Measurements from ENCODE around the gene EFHB. TPM values are rescaled to one million over a fixed set of nuclear protein-coding genes. Genes with fewer than 3 reads are reported as not detected.
A peak's percentile ranks its signal among the peaks of the same experiment; 100 is the strongest.

Gene EFHB
- polyA plus RNA-seq, 2 of the 4 experiments (the other 2 are of a cell fraction), result 2.1 to 2.7 TPM

DNA sequence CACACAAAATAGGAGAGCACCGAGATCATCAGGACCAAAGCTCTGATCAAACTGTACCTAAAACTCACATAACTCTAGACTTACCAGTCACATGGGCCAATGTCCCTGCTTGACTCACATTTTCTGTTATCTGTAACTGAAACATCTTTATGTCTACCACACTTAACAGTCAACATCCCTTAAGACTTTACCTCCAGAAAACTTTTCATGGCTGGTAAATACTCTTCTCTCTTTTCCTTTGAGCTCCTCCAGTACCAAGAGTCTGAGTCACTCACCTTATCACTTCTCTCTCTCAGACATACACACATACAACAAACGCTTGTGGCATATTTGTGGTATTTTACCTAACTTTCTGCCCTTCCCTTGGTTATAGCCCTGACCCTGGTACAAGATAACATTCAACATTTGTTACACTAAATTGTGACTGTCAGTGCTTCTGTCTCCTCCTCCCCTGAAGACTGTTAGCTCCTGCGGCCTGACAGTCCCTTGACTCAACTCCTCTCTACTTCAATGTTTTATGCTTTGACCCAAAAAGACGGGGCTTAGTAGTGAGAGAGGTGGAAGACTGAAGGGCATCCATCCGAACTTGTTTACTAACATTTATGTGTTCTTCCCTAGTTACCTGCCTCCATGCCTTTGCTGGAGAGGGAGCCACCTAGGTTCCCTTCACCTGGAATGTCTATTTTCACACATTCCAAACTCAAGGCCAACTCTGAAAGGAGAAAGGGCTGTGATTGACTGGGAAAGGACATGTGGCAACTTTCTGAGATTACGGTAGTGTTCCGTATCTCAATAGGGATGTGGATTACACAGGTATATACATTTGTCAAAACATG lies 3.7 kb upstream of the EFHB start:
- Histone ChIP-seq H3K9me3 (no peaks in the 10 kb centered on the region), H3K4me3 (no peak overlapping the region), H3K27ac (0 out of 6 replicates have a peak overlapping the region, but pooled peaks of 1 of the 2 experiments have one; percentile 37), H3K4me2 (0 out of 3 replicates have a peak overlapping the region, but pooled peaks have one; percentile 3), H3K4me1 (peaks cover 12% of the 10 kb centered on the region; the same call in 1 of the 3 replicates)
- CTCF ChIA-PET, result interaction anchor here (1.0 kb wide), 1 partner anchor 71 kb away, joined by 4 read pairs; no protein-coding TSS in a partner anchor
- ATAC-seq (peak; percentile 49 to 59; a peak in 5 of 6 replicates), DNase-seq (ENCODE audit: low read depth in 1 of 2, low spot score in 1 of 2) (no peak), FAIRE-seq (no peak)
- 48% methylated on average over 7 of the region's 7 CpGs for WGBS (ENCODE audit: missing lambda C conversion rate)
- TF ChIP-seq NFE2L2 (conservative IDR thresholded peaks at IDR 0.05; ENCODE audit: low read length) (no peak), PHF8 (IDR thresholded peaks at IDR 0.05; ENCODE audit: borderline replicate concordance, low read depth) (no peak), NPAS2 (CRISPR knock-in tag; IDR thresholded peaks at IDR 0.05; ENCODE audit: borderline replicate concordance) (no peak), FOSL2 (IDR thresholded peaks at IDR 0.05) (no peak), FOSL2 (CRISPR knock-in tag; IDR thresholded peaks at IDR 0.05) (no peak), HDAC2 (IDR thresholded peaks at IDR 0.05) (no peak), HOXB13 (CRISPR knock-in tag; IDR thresholded peaks at IDR 0.05; ENCODE audit: low read depth) (no peak)
- TF ChIP-seq, protein P1, sequence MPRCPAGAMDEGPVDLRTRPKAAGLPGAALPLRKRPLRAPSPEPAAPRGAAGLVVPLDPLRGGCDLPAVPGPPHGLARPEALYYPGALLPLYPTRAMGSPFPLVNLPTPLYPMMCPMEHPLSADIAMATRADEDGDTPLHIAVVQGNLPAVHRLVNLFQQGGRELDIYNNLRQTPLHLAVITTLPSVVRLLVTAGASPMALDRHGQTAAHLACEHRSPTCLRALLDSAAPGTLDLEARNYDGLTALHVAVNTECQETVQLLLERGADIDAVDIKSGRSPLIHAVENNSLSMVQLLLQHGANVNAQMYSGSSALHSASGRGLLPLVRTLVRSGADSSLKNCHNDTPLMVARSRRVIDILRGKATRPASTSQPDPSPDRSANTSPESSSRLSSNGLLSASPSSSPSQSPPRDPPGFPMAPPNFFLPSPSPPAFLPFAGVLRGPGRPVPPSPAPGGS (IDR thresholded peaks at IDR 0.05), result no peak
- TF ChIP-seq, protein P2, sequence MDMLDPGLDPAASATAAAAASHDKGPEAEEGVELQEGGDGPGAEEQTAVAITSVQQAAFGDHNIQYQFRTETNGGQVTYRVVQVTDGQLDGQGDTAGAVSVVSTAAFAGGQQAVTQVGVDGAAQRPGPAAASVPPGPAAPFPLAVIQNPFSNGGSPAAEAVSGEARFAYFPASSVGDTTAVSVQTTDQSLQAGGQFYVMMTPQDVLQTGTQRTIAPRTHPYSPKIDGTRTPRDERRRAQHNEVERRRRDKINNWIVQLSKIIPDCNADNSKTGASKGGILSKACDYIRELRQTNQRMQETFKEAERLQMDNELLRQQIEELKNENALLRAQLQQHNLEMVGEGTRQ (IDR thresholded peaks at IDR 0.05), result no peak
- TF ChIP-seq, protein P3, sequence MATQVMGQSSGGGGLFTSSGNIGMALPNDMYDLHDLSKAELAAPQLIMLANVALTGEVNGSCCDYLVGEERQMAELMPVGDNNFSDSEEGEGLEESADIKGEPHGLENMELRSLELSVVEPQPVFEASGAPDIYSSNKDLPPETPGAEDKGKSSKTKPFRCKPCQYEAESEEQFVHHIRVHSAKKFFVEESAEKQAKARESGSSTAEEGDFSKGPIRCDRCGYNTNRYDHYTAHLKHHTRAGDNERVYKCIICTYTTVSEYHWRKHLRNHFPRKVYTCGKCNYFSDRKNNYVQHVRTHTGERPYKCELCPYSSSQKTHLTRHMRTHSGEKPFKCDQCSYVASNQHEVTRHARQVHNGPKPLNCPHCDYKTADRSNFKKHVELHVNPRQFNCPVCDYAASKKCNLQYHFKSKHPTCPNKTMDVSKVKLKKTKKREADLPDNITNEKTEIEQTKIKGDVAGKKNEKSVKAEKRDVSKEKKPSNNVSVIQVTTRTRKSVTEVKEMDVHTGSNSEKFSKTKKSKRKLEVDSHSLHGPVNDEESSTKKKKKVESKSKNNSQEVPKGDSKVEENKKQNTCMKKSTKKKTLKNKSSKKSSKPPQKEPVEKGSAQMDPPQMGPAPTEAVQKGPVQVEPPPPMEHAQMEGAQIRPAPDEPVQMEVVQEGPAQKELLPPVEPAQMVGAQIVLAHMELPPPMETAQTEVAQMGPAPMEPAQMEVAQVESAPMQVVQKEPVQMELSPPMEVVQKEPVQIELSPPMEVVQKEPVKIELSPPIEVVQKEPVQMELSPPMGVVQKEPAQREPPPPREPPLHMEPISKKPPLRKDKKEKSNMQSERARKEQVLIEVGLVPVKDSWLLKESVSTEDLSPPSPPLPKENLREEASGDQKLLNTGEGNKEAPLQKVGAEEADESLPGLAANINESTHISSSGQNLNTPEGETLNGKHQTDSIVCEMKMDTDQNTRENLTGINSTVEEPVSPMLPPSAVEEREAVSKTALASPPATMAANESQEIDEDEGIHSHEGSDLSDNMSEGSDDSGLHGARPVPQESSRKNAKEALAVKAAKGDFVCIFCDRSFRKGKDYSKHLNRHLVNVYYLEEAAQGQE (IDR thresholded peaks at IDR 0.05), result no peak
- POLR2A ChIA-PET, result interaction anchor here (1.2 kb wide), 2 partner anchors 8 to 48 kb away, joined by 4 to 5 read pairs; no protein-coding TSS in a partner anchor

DNA sequence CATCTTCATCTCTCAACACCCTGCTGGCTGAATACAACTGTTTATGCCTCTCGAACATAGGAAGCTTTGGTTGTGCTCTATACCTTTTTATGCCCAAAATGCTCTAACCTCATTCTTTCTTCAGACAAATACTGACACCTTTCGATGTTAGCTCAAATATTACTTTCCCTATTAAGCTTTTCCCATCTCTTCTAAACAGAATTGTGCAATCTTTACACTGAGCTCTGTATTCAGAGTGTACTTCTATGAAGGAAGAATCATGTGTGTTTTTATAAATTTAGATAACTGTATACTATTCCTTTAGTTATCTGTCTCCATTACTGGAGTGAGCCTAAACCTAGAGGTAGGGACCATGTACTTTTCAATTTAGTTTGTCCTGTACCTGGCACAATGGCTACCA lies 1.6 kb downstream of the EFHB start:
- no peak for DNase-seq (ENCODE audit: low read depth in 1 of 2, low spot score in 1 of 2)
- H3K27ac ChIP-seq, result 0 out of 6 replicates have a peak overlapping the region, but pooled peaks of 1 of the 2 experiments have one; percentile 23
- ChIA-PET CTCF (interaction anchor here (0.9 kb wide), 1 partner anchor 46 kb away, joined by 4 read pairs; no protein-coding TSS in a partner anchor), POLR2A (no interaction called here)
- 69% methylated on average over 2 of the region's 2 CpGs for WGBS (ENCODE audit: missing lambda C conversion rate)
- TF ChIP-seq JUN (IDR thresholded peaks at IDR 0.05) (no peak), CEBPB (IDR thresholded peaks at IDR 0.05) (peak in 1 of 2 experiments; percentile 49; a peak in 3 of 4 replicates)
- no peak overlapping the region for H3K4me3 ChIP-seq
- FAIRE-seq, result no peak
- H3K9me3 ChIP-seq, result no peaks in the 10 kb centered on the region
- ATAC-seq, result no peak
- no peak overlapping the region for H3K4me2 ChIP-seq
- H3K4me1 ChIP-seq, result peaks cover 14% of the 10 kb centered on the region; the same call in 2 of the 3 replicates

DNA sequence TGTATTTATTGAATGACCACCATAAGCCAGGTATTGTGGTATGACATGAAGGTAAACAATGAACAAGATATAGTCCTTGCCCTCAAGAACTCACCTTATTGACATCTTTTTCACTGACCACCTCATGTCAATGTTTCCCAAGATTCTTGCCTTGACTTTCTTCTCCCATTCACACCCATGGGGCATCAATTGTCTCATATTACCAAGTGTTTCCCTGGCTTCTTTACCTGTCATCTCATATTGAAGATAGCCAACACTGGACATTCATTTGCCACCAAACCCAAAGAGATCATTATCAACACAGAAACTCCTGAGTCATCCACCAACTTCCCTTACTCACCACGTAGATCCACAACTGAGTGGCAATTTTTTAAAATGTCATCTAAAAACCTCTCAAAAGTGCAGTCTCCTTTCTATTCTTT lies 2.2 kb downstream of the EFHB start:
- H3K9me3 ChIP-seq, result no peaks in the 10 kb centered on the region
- H3K4me3 ChIP-seq, result no peak overlapping the region
- ChIA-PET POLR2A (no interaction called here), CTCF (interaction anchor here (0.9 kb wide), 1 partner anchor 46 kb away, joined by 4 read pairs; no protein-coding TSS in a partner anchor)
- ATAC-seq, result 0 out of 6 replicates have a peak, but pooled peaks of 1 of the 2 experiments have one; percentile 43
- H3K4me1 ChIP-seq, result peaks cover 12% of the 10 kb centered on the region; the same call in 2 of the 3 replicates
- peak overlapping the region in 1 of 2 experiments; percentile 23; a peak in 1 of 6 replicates for H3K27ac ChIP-seq
- WGBS (ENCODE audit: missing lambda C conversion rate), result 11% methylated on average over 1 of the region's 1 CpG
- no peak overlapping the region; the same call in 2 of the 3 replicates for H3K4me2 ChIP-seq
- FAIRE-seq, result peak; percentile 13
- DNase-seq (ENCODE audit: low read depth in 1 of 2, low spot score in 1 of 2), result peak in 1 of 2 experiments; percentile 10
- no peak for TF ChIP-seq MAZ (IDR thresholded peaks at IDR 0.05; ENCODE audit: borderline replicate concordance, low read depth, low read length)
- peak; percentile 57 for TF ChIP-seq MAFK (IDR thresholded peaks at IDR 0.05; ENCODE audit: partially characterized antibody)
- no peak for TF ChIP-seq CBX8 (IDR thresholded peaks at IDR 0.05)
- TF ChIP-seq NR3C1 (IDR thresholded peaks at IDR 0.05), result no peak
- TF ChIP-seq FOSL2 (IDR thresholded peaks at IDR 0.05), result no peak
- TF ChIP-seq FOSL2 (CRISPR knock-in tag; IDR thresholded peaks at IDR 0.05), result peak; percentile 31; the same call in 1 of the 2 replicates
- TF ChIP-seq, protein P3 (IDR thresholded peaks at IDR 0.05), result no peak
- TF ChIP-seq CBX2 (IDR thresholded peaks at IDR 0.05; ENCODE audit: borderline replicate concordance, low read depth), result no peak
- TF ChIP-seq HOXB13 (CRISPR knock-in tag; IDR thresholded peaks at IDR 0.05; ENCODE audit: low read depth), result no peak
- TF ChIP-seq, protein P4, sequence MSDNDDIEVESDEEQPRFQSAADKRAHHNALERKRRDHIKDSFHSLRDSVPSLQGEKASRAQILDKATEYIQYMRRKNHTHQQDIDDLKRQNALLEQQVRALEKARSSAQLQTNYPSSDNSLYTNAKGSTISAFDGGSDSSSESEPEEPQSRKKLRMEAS (IDR thresholded peaks at IDR 0.05), result no peak
- TF ChIP-seq, protein P5, sequence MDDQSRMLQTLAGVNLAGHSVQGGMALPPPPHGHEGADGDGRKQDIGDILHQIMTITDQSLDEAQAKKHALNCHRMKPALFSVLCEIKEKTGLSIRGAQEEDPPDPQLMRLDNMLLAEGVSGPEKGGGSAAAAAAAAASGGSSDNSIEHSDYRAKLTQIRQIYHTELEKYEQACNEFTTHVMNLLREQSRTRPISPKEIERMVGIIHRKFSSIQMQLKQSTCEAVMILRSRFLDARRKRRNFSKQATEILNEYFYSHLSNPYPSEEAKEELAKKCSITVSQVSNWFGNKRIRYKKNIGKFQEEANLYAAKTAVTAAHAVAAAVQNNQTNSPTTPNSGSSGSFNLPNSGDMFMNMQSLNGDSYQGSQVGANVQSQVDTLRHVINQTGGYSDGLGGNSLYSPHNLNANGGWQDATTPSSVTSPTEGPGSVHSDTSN (IDR thresholded peaks at IDR 0.05), result no peak
- no peak for TF ChIP-seq SREBF2 (IDR thresholded peaks at IDR 0.05)
